Stimulated activated CD4-positive, alpha-beta T cell treated with anti-CD3 and anti-CD28 coated beads, TNF-alpha, amount 100 ng/mL, for 4 hours (primary cell): ENCODE results near the gene PRKG1.

Source experiments
- DNase-seq, 3 experiments: peaks; one replicate each; pipeline ENCODE4 v3.0.0-alpha.2; 2020; ENCODE audit warnings: low read depth in 3 of 3

Gene PRKG1

DNA sequence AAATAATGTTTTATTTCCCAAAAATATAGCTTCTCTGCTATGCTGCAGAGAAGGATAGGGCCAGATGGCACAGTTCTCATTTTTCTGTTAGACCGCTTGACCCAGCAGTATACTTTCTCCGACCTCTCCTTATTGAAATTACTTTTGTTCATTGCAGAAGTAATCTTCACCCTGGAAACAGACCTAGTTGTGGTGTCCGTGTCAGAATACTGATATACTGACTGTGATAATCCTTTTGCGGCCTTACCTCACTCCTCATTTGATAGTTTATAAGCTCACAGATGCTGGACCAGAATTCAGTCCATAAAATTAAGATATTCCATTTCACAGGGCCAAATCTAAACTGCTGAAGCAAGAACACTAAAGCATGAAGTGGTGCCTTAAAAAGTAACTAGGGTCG is 979.2 kb downstream of the PRKG1 start:
- no peak for DNase-seq

- no peak for DNase-seq
Observed at GRCh38 chr10:52056291-52056690, 982.0 kb downstream of the PRKG1 start.

DNA sequence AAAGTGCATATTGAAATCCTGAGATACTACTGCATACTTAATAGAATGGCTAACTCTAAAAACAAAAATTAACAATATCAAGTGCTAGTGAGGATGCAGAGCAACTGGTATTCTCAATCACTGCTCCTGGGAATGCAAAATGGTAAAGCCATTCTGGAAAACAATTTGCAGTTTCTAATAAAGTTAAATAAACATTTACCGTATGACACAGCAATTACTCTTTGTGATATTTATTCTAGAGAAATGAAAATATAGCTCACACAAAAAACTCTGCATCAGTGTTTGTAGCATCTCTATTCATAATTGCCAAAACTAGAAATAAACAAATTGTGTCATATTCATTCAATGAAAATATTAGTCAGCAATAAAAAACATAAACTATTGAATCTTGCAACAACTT is 984.8 kb downstream of the PRKG1 start:
- no peak for DNase-seq

- DNase-seq: no peak
Observed at GRCh38 chr10:52063159-52063558, 988.9 kb downstream of the PRKG1 start.

- DNase-seq: no peak
Observed at GRCh38 chr10:52064084-52064845, 990.0 kb downstream of the PRKG1 start.

GRCh38 chr10:52066383-52066782 is 992.1 kb downstream of the PRKG1 start:
- no peak for DNase-seq

- no peak for DNase-seq
Observed at GRCh38 chr10:52068485-52068884, 994.2 kb downstream of the PRKG1 start.

DNA sequence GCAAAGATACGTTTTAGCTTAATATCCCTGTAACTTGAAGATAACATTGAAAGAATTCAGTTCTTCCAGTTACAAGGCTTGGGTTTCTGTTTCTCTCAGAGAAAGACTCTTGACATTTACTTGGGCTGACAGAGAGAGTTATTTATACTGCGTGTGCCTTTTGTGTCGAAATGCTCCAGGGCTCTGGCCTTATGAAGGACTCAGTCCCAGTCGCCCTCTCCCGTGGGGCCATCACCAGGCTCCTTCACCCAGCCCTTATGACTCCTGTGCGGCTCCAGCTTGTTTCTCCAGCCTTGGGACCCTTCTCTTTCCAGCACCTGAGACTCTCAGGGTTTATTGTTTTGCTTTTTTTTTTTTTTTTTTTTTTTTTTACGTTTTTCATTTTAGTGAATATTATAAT is 997.5 kb downstream of the PRKG1 start:
- DNase-seq: no peak

DNA sequence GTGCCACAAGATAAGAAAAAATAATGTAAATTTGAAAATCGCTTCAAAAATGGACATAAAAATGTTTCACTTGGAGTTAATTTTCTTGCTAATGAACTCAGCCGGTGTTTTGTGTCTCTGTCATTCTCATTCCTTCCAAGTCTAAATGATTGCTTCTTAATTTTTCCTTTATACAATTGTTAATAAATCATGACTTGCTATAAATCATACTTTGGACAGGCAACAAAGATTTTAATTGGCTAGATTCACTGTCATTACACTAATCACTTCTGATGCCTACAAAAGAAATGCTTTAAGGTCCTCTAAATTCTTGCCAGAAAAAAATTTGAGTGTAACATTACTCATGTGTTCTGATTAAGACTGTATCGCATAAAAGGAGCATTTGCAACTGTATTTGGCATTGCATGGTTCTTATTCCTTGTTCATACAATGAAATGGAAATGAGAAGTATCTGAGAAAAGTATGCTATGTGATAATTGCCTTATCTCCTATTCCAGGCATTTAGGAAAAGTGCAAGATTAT is 1000.3 kb downstream of the PRKG1 start:
- DNase-seq: no peak

GRCh38 chr10:52077814-52078213 is 1003.5 kb downstream of the PRKG1 start:
- DNase-seq: no peak

DNA sequence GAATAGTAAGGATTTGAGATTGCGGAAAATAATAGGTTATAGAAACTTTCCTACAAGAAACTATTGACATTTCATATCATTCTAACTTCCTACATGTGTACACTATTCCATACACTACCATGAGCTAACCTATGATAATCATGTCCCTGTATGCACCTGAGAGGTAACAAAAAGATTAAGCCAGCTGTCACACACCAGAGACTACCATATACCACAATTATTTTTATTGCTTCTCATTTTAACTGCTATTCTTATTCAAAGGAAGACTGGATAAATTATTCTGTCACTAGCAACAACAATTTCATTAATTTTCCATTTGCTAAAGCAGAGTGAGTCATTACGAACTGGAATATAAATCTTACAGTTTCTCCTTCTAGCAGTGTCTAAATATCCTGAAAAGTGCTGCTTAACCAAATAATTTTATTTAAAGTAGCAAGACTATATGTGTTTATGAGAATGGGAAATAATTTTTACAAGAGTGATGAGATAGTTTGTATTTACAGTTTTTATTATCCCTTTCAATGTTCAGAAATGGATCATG is 1004.2 kb downstream of the PRKG1 start:
- no peak for DNase-seq

DNA sequence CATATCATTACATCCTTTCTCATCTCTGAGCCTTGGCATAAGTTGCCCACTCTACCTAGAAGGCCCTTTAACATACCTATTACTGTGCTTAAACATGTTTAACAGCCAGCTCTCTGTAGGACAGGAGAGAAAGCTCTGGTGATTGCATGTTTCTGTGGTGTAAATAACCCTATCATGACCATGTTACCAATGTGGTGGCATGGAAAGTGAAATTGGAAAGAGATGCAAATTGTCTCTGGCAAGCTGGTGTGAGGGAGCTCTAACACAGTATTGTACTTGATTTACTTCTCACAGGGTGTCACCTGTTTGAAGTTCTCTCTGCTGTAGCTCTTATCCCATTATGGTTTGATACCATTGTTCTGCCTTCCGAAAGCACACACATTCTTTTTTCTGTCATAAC is 1008.0 kb downstream of the PRKG1 start:
- no peak for DNase-seq

DNA sequence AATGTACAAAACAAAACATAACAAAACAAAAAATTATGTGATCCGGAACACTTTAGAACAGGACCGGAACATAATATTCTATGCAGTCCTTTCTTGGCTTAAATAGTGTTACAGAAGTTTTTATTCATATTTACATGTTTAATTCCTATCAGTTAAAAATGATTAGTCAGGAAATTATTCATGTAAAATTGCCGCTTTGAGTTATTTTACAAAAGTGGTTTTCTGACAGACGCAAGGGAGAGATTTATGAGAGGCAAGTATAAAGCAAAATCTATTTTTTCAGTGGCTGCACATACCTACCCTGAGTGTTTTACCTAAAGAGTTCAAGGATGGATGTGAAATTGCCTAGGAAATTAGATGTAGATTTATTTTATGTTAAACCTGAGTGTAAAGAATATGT is 1009.1 kb downstream of the PRKG1 start:
- DNase-seq: no peak

DNA sequence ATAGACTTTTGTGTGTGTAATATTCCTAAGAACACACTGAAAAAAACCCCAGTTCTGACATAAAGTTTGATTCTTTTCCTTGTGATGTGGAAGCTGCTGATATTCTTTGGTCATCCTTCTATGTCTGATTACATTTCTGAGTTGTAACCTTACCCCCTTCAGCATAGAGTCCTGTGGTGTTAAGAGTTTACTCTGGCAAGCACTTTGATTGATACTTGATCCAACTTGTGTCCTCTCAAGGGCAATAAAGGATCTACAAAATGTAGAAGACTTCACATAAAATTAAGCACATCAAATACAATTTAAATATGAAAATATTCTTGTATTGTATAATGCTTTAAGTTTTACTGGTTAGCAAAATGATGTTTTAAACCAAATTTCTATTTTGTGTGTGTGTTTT is 1018.1 kb downstream of the PRKG1 start:
- no peak for DNase-seq

DNA sequence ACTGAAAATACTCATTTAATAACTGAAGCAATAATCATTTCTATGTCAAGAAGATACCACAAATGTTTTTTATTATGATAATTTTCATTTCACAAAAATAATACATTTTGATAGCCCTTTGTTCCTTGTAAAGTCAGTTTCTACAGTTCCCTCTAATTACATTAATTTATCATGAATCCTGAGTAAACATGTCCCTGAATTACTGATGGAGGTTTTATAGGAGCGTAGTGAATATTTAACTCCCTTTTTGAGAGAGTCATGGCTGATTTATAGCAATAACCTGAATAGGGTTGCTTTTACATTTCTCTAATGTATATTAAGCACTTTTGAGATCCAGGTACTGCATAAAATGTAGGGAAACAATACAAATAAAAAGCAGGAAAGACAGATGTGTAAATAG is 1023.8 kb downstream of the PRKG1 start:
- DNase-seq: no peak

DNA sequence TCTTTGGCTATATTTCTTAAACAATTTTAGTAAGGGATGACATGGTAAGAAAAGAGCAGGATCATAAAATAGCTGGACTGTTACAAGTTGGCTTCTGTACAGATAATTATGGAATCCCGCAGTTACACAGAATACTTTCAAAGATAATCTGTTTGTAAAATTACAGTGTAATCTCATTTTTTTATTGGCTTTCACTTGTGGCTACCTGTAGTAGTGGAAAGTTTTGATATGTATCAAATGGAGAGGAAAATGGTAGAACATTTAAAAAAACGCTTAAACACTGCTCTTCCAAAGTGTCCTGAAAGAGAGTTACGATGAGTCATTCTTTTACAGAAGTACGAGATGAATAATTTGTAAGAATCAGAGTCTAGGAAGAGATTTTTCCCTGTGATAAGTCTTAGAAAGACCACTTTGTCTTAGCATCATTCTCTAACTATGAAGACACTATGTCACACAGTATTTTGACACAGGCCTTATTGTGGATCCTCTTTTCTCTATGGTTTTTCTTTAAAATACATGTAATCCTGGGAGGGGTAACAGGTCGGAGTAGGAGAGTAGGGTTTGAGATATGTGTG is 1024.8 kb downstream of the PRKG1 start:
- no peak for DNase-seq

DNA sequence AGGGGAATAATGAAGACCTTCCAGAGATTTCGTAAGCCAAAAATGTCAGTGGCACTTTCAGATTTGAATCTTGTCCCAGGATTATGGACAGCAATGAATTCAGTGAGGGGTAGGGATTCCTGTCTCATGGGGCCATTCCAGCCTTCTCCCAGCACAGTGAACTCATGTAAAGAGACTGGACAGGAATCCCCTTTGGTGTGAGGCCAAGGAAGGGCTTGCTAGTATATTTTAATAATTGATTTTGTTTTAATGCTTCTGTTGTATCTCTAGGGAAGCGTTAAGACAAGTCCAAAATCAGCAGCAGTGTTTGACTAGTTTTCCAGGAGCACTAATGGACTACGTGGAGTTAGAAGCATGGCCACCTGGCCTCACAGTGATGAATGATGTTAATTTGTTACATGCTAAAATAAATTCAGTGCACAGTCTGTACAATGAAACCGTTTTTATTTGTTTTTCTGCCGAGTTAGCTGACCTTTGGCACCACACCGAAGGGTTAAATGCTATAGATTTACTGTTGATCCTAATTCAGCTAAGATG is 1025.8 kb downstream of the PRKG1 start:
- no peak for DNase-seq

DNA sequence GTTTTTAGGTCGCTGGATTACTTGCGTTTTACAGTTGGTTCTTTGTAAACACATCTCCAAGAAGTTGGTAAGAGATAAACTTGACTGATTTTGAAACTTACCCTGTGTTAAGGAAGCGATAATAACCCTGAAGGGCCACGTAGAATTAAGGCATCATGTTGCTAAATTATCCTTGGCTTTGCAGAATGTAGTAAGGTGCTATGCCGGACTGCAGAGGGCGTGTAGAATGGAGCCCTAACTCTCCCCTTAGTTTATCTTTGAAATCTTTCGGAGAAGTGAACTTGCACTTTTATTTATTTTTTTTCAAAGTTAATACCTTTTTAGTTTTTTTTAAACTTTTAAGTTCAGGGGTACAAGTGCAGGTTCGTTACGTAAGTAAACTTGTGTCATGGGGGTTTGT is 1031.0 kb downstream of the PRKG1 start:
- DNase-seq: no peak

DNA sequence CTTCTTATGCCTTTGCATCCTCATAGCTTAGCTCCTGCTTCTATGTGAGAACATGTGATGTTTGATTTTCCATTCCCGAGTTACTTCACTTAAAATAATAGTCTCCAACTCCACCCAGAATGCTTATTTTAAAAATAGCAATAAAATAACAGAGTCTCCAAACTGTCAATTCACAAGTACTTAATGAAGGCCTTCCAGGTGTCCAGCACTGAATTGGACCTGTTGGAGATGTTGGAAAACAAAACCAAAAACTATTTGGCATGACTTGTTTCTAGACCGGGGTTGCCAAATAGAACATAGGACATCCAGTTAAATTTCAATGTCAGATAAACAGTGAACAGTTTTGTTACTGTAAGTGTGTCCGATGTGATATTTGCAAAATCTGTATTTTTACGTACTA is 1031.7 kb downstream of the PRKG1 start:
- no peak for DNase-seq

DNA sequence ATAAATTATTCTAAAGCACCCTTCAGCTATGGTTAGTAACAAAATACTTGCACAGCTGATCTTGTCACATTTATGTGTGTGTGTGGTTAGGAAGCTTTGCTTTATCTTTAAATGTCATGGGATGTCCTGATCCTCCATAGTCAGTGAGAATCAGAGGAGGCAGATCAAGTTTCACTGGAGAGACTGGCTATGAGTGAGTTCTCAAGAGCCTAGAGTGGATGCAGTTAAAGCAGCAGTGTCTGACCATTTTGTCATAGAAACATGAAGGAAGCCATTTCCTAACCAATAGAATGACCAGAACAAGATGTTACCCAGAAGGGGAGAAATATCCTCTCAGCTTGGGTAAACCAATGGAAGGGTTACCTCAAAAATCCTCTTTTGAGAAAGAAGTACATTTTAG is 1032.6 kb downstream of the PRKG1 start:
- no peak for DNase-seq

- no peak for DNase-seq
Observed at GRCh38 chr10:52108236-52108635, 1033.9 kb downstream of the PRKG1 start.

GRCh38 chr10:52110576-52110975 is 1036.3 kb downstream of the PRKG1 start:
- no peak for DNase-seq
